Stimulated activated CD4-positive, alpha-beta T cell treated with anti-CD3 and anti-CD28 coated beads, TNF-alpha, amount 100 ng/mL, for 1 hour (primary cell): ENCODE measurements around the gene FBLN5.

Experiments used
- DNase-seq, 3 donors: peaks; one replicate each; pipeline ENCODE4 v3.0.0-alpha.2; 2020; ENCODE audit warnings: low read depth in 3 of 3, low spot score in 1 of 3

FBLN5 gene

GRCh38 chr14:91947475-91948184 is at the start of gene FBLN5:
Gene FBLN5, minus strand, starts transcription at chr14:91947694. Its CDS starts 465 bp downstream, at chr14:91947229.
- peak in 1 of 3 donors; percentile 34 for DNase-seq

GRCh38 chr14:91996948-91997371 is 49.5 kb upstream of the FBLN5 start:
- no peak for DNase-seq

GRCh38 chr14:91987192-91987591 is 39.7 kb upstream of the FBLN5 start:
- DNase-seq, result no peak

- DNase-seq, result no peak
These were observed 38.2 kb upstream of the FBLN5 start for GRCh38 chr14:91985521-91986255.

GRCh38 chr14:91985008-91985407 is 37.5 kb upstream of the FBLN5 start:
- DNase-seq, result no peak

GRCh38 chr14:91983588-91983987 is 36.1 kb upstream of the FBLN5 start:
- DNase-seq, result no peak

- DNase-seq, result no peak
These were observed 32.7 kb upstream of the FBLN5 start for GRCh38 chr14:91980157-91980556.

GRCh38 chr14:91977884-91978283 is 30.4 kb upstream of the FBLN5 start:
- DNase-seq, result no peak

- no peak for DNase-seq
These were observed 28.3 kb upstream of the FBLN5 start for GRCh38 chr14:91975763-91976162.

GRCh38 chr14:91971188-91971778 is 23.8 kb upstream of the FBLN5 start:
- no peak for DNase-seq

- no peak for DNase-seq
These were observed 20.8 kb upstream of the FBLN5 start for GRCh38 chr14:91968280-91968679.

- DNase-seq, result no peak
These were observed 17.2 kb upstream of the FBLN5 start for GRCh38 chr14:91964724-91965123.

- no peak for DNase-seq
These were observed 16.5 kb upstream of the FBLN5 start for GRCh38 chr14:91964011-91964410.

- no peak for DNase-seq
These were observed 16.0 kb upstream of the FBLN5 start for GRCh38 chr14:91963465-91963864.

- DNase-seq, result no peak
These were observed 14.1 kb upstream of the FBLN5 start for GRCh38 chr14:91961297-91962220.

GRCh38 chr14:91957876-91958313 is 10.4 kb upstream of the FBLN5 start:
- DNase-seq, result no peak

- DNase-seq, result no peak
These were observed 9.1 kb upstream of the FBLN5 start for GRCh38 chr14:91956616-91957015.

GRCh38 chr14:91955168-91955567 is 7.7 kb upstream of the FBLN5 start:
- DNase-seq, result no peak

GRCh38 chr14:91953170-91953985 is 5.9 kb upstream of the FBLN5 start:
- no peak for DNase-seq
